AML-193 (cell line): ENCODE results near the gene RPTOR.
"Not testable (repeated sequence)": the region's sequence is repeated elsewhere in the genome, so short reads cannot be mapped to it uniquely, and the experiment has no call there.

ENCODE experiments used
- DNase-seq, 2 experiments: peaks; one replicate each; lab custom pipeline; 2025; lab: John Stamatoyannopoulos, UW

RPTOR gene

DNA sequence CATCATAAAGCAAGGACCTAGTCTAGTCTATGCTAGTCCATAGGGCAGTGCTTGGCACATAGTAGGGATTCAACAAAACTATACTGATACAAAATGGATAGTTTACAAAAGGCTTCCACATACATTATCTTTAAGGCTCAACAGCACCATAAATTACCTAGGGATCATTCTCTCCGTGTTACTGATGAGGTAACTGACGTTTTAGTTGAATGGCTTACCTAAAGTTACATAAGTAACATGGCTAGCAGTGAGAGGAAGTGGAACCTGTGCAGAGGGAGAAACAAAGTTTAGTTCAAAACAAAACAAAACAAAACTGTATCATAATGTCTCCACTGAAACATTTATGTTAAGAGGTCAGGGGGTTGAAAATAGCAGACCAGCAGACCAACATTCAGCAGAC is 7.9 kb downstream of the RPTOR start:
- no peak for DNase-seq

GRCh38 chr17:80555266-80555665 is 10.6 kb downstream of the RPTOR start:
- no peak for DNase-seq

- DNase-seq, result no peak
Observed at GRCh38 chr17:80558046-80558445, 13.4 kb downstream of the RPTOR start.

GRCh38 chr17:80559825-80560251 is 15.2 kb downstream of the RPTOR start:
- DNase-seq, result no peak

- DNase-seq, result no peak
Observed at GRCh38 chr17:80561541-80562114, 17.0 kb downstream of the RPTOR start.

- no peak for DNase-seq
Observed at GRCh38 chr17:80564545-80564944, 19.9 kb downstream of the RPTOR start.

DNA sequence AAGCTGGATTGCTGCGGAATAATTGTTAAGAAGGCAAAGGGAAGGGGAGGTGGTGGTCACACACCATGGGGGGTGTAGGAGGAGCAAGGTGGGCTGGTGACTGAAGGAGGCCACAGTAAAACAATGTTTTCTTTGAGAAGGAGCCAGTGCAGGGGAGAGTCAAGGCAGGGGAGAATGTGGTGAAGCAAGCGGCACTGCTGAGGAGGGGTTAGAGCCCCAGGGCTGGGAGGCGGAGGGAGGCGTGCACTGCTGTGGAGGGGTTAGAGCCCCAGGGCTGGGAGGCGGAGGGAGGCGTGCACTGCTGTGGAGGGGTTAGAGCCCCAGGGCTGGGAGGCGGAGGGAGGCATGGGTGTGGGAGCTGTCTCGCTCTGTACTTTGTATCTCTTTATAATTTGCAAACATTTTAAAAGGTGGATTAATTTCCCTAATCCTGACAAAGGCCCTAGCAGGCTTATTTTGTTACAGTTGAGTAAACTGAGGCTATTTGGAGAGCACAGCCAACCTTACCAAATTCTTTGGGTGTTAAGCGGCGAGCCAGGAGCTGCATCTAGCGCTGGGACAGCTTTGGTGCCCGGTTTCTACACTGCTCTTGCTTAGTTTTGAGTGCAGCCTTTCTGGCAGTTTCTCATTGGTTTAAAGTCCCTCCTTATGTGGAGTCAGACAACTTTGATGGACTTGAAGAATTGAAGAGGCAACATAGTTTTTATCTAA is 20.9 kb downstream of the RPTOR start:
- DNase-seq, result no peak

GRCh38 chr17:80566054-80566400 is 21.4 kb downstream of the RPTOR start:
- DNase-seq, result no peak

GRCh38 chr17:80568246-80568645 is 23.6 kb downstream of the RPTOR start:
- no peak for DNase-seq

DNA sequence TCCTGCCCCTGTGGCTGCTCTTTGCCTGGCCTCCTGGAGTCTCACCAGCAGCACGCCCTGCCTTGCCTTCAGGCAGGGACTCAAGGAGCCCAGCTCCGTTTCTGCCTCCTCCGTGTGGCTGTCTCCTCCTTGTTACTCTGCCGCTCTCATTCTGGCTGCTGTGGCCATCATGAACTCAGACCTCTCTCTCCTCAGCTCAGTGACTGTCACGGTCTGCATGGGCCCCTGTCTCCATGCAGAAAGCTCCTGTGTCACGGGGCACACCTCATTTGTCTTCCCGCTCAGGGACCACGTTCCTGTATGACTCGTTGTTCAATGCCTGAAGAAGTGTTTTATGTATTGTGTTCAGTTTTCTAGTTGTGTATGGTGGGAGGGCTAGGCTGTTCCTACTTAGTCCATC is 25.3 kb downstream of the RPTOR start:
- DNase-seq, result no peak

GRCh38 chr17:80573701-80574100 is 29.1 kb downstream of the RPTOR start:
- no peak for DNase-seq

DNA sequence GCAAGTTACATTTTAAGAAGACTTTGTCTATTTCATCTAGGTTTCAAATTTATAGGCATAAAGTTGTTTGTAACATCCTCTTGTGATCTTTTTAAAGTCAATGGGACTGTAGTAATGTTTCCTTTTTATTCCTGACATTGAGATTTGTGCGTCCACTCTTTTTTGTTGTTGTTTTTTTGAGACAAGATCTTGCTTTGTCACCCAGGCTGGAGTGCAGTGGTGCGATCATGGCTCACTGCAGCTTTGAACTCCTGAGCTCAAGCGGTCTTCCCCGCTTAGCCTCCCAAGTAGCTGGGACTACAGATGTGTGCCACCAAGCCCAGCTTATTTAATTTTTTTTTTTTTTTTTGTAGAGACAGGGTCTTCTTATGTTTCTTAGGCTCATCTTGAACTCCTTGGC is 29.9 kb downstream of the RPTOR start:
- no peak for DNase-seq

DNA sequence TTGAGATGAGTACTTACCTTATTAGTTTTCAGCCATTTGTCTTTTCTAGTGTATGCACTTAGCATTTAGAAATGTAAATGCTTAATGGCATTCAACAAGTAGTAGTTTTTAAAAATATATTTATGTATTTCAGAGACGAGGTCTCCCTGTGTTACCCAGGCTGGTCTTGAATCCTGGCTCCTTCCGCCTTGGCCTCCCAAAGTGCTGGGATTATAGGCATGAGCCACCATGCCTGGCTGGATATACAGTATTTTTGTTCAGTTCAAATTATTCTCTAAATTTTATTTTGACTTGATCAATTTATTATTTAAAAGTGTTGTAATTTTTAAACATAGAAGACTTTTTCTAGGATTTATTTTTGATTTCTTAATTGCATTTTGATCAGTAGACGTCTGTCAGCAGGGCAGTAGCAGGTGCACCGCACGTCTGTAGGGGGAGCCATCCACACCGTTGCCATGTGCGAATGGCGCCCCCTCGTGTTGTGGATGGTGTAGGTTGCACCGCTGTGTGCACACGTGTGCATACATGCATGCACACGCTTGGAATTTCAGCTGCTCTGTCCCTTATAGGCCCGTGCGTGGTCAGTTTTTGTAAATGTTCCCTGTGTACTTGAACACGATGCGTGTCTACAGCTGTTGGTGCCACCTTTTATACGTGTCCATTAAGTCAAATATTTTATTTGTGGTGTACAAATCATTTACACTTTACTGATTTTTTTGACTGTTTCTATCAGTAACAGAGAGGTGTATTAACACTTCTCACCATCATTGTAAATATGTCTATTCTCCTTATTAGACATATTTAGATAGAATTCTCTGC is 30.6 kb downstream of the RPTOR start:
- DNase-seq, result peak; percentile 93 to 95

DNA sequence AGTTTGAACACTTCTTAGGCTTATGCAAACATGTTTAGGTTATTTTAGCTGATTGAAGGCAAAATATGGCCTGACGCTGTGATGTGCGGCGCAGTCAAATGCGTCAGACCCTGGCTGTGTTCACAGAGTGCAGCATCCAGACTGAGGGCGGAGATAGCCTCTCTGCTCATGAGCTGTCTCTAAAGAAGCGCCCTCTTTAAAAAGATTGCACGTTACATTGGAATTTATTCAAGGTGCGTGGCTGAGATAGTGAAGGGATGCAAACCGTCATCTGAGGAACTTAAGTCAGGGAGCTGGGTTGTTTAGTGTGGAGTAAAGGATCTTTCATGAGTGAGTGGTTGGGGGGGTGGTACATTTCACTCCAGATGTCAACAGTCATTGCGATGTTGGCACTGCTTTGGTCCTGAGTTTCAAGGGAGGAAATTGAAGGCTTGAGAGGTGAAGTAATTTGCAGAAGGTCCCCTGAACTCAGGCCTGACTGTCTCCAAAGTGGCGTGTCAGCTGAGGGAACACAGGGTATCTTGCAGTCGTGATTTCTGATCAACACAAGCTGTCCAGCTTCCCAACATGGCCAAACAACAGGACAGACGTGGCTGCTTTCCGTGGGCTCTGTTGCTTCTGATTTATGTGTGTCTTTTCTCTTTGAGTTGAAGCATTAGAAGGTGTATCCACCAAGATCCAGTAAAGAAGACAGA is 33.4 kb downstream of the RPTOR start:
- DNase-seq, result no peak

DNA sequence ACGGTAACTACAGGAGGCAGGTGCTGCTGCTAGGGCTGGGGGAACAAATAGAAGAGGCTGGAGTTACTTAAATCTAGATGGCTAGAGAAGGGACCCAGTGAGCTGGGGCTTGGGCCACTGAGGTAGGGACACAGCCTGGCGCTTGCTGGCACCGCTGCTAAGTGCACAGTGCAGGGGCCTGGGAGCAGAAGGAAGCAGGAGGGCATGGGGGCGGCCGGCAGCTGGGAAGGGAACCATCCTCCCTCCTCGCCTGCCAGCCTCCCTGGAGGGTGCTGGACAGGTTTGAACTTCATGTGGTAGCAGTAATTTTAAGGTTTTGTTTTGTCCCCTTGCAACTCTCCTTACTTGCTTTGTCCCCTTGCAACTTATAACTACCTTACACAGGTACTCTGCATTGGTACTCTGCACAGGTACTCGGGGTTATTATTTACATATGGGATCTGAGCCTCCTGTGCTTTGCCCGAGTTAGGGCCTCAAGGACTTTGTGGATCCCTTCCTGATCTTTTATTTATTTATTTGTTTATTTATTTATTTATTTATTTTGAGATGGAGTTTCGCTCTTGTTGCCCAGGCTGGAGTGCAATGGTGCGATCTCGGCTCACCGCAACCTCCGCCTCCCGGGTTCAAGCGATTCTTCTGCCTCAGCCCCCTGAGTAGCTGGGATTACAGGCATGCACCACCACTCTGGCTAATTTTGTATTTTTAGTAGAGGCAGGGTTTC is 34.2 kb downstream of the RPTOR start:
- DNase-seq, result not testable (repeated sequence)

- DNase-seq, result no peak
Observed at GRCh38 chr17:80582165-80582564, 37.5 kb downstream of the RPTOR start.

- DNase-seq, result no peak
Observed at GRCh38 chr17:80584176-80584905, 39.7 kb downstream of the RPTOR start.

DNA sequence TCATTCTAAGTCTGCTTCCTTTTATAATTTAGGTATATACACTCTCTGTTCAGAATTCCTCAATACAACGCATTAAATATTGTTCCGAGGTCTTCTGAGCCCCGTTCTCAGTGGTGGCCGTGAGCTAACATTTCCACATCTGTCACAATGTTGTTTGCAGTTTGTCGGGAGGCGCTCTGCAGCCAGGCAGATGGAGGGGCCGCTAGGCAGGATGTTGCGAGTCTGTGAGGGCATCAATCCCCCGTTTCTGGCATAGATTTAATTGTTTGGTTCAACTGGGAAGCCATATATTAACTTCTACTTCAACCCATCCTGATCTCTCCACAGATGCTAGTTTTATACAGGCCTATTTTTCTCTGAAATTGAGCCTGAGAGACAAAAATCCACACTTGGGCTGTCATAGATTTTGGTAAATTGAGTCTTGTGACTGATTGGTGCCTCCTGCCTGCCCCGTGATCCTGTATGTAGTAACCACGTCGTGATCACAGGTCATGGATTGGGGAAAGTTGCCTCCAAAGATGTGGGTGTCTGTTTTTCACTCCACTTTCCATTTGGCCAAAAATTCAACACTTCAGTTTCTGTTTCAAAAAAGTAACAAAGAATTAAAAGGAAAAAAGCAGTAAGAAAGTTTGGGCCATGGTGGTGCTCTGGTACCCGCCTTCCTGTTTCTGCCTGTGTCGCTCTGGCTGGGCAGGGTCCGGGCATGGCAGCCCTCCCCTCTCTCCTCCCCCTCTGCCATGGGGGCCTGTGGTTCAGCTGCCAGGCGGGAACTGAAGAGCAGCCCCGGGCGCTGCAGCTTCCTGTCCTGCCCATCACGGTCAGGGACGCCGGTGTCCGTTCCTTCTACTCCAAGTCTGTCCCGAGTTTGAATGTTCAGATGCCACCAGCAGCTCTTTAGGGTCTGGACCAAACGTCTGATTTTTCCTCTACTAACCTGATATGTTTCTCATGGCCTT is 41.5 kb downstream of the RPTOR start:
- no peak for DNase-seq

GRCh38 chr17:80586846-80587228 is 42.2 kb downstream of the RPTOR start:
- DNase-seq, result no peak
